Stimulated activated naive CD8-positive, alpha-beta T cell treated with anti-CD3 and anti-CD28 coated beads, Interleukin-15, Interleukin-2, amounts not matched to agents 100 U/mL and 50 U/mL, for 24 hours (primary cell): ENCODE results near the gene TSPAN5.

Experiments used
- ATAC-seq: fragments of 150-1000 bp; cut with Tn5 transposase; one replicate; pipeline ENCODE4 v1.10.0; 2021
- DNase-seq: peaks from one replicate; pipeline ENCODE4 v3.0.0; 2021

The TSPAN5 gene

DNA sequence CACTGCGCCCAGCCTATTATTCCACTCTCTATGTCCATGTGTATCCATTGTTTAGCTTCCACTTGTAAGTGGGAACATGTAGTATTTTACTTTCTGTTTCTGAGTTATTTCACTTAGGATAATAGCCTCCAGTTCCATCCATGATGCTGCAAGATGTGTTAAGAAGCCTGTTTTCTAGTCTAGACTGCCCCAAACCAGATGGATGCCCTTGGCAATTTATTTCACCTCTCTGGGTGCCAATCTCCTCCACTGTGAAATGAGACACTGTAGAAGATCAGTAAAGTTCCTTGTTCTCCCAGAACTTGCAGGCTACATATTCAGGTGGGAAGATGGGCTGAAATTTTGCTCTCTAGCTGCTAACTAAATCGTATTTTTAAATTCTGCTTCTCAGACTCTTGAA is 72.8 kb downstream of the TSPAN5 start:
- DNase-seq (no peak), ATAC-seq (no peak)

DNA sequence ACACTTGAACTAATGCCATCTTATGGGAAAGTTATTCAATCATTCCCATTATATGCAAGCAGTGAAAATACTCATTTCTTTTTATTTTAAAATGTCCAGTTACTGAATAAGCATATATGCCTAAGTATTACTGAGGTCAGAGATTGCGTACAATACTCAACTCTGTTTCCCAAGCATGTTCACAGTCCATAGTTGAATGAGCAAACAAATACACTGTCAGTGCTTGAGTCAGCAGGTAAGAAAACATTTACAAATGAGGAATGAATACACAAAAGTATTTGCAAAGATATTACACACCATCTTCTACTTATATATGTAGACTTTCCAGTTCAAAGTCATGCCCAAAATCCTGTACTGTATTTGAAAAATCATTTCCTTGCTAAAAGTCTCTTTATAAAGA is 74.1 kb downstream of the TSPAN5 start:
- ATAC-seq, result no peak
- DNase-seq, result no peak

DNA sequence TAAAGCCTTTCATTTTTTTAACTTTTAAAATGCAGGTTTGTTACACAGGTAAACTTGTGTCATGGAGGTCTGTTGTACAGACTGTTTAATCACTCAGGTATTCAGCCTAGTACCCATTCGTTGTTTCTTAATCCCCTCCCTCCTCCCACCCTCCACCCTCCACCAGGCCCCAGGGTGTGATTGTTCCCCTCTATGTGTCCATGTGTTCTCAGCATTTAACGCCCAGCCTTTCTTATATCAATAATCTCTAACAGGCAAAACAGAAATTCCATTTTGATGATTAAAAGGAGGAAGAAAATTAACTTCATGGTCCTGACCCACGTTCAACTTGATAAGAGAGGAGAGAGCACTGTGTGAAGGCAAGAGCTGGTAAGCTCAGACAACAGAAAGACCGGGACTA is 75.1 kb downstream of the TSPAN5 start:
- no peak for ATAC-seq
- DNase-seq, result no peak

DNA sequence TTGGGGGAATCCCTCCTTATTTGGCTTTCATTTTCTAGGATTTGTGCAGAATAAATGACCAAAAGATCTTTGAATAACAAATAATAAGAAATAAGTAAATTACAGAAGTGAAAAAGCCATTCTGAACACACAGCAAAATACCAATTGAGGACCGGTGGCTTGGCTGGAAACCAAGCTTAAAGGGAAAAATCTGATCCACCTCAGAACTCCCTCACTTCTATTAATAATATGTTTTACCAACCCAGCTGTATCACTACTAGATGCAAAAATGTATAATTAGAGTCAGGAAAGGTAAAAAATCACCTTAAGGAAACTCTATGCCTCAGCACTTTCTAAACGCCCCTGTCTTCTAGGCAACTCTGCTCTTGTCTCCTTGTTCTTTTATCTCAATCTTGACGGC is 77.3 kb downstream of the TSPAN5 start:
- ATAC-seq (no peak), DNase-seq (no peak)

DNA sequence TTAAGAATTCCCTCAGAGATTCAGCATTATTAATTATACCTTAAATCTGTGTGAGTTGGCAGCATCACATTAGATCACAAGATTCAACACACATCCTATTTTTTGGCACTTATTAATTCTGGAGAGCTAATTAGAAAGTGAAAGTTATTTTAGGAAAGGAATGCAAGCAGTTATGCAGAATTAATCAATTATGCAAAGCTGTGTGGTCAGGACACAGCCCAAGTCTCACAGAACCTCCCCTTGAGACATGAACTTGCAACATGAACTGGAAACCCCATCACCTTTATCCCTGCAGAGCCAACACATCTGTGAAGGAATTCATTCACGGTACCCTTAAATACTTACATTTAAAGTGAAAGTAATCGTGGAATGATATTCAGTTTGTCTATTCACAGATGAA is 80.5 kb downstream of the TSPAN5 start:
- DNase-seq (no peak), ATAC-seq (no peak)

DNA sequence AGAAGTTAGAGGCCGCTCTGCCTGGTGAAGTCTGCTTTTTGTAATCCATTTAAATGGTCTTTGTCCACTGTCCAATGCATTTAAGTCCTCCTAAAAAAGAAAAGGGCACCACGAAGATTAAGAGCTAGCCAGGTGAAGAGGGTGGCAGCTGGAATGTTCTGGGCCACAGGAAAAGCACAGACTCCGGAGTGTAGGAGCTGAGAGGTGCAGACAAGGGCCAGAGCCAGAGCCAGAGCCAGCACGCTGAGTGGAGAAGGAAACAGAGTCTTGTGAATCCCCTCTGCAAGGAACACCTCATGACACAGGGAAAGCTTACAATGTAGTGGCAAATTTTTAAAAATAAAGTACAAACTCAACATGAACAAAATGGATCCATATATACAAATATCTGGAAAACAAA is 83.6 kb downstream of the TSPAN5 start:
- ATAC-seq (no peak), DNase-seq (no peak)

DNA sequence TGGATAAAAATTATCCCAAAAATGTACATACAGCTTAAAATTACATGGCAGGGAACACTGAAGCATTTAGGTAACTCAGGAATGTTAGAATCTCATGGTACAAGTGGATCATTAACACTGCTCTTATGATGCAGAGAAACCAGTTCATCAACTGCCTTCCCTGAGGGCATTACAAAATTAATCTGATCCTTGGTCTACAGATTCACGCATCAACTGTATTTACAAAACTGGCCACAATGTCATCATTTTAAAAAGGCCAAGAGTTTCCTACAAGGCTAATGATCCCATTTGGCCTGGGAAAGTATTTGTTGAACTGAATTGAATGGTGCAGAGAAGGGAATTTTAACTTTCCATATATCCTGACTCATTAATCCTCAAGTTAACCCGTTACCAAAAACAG is 84.6 kb downstream of the TSPAN5 start:
- DNase-seq (no peak), ATAC-seq (no peak)

DNA sequence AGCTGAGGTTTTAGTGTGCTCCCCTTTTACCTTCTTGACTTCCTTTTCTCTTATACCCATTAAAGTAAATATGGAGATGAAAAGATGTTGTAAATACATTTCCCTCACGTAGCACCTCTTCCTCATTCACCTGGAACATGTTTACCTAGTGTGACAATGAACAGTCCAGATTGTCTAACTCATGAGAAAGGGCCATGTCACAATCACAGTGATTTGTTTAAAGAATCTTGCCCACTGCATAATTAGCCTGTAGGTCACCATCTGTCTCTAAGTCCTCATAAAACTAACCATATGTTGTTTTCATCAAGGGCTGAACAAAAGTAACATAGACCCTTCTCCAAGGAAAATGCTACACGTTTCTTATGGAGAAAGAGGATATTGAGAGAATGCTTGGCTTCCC is 85.7 kb downstream of the TSPAN5 start:
- no peak for DNase-seq
- no peak for ATAC-seq

DNA sequence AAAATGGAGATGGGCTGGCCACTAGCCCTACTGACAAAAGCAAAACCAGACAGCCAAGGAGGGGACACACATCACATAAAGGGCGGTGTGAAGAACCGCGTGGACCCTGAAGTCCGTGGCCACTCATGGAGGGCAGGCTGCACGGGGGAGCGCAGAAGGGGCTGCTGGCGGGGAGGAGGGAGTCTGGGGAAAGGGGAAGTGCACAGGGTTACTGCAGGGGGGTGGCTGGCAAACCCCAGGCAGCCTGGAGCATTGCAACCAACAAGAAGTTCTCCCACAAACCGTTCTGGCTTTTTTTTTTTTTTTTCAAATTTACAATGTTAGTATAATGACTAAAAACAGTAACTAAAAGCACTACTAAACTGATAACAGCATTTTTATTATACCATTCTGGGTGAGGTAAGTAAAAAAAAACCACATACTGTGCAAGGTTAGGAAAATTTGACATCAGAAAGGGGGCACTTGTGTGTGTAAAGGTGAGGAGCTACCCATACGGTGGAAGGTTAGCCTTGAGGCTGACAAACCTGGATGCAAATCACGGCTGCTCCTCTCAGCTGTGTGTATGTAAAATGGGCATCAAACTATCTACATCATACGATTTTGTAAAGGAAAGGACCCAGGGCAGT is 87.1 kb downstream of the TSPAN5 start:
- DNase-seq (peak; percentile 15), ATAC-seq (peak; percentile 64)

DNA sequence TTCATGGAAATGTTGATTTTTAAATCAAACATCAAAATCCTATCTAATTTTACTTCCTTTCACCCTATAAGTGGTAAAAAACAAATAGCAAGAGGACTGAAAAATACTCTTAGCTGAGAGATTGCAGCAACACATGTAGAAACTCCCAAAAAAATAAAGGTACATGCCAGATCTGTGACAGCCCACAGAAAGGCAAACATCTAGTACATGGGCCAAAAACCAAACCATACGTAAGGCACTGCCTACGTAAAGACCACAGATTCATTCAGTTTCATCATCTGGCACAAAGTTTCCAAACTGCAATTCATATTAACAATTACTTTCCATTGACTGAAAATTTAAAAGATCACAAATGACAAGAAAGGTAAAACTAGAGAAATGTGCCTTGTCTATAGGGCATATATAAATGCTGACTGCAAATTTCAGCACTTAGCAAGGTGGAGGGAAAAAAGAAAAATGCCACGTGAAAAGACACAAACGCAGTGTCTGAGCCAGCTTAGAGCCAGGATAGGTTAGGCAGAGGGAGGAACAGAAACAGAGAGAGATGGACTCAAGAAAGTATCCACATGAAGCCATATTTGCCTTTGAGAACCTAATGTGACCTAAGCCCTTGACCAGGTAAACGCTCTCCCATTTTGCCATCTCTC is 88.1 kb downstream of the TSPAN5 start:
- no peak for DNase-seq
- peak; percentile 75 for ATAC-seq

DNA sequence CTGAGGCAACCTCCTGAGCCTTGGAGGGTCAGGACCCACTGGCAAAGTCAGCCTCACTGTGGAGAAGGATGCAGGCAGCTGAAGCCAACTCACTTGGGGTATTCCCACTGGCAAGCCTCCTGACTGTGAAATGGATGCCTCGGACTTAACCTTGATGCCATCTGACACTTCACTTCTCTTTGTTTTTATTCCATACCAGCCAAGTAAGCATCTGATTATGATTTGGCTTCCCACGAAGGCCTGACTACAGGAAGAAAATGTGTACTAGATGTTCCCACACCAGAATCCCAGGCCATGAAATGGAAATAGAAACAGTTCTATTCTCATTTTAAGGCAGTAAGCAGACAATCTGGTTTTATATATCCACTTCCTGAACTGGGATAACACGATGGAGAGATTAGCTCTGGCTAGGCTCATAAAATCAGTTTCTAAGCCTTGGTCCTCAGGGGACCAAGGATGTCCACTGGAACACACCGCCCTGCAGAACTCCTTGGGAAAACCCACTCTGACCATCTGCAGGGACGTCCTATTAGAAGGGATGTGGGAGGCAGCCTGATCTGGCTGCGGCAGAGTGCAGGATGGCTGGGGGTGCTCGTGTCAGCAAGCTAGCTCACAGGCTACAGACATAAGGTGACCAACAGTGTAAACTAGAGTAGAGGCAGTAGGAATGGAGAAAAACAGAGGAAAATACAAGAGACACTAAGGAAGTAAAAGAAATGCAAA is 89.3 kb downstream of the TSPAN5 start:
- ATAC-seq (no peak), DNase-seq (no peak)

DNA sequence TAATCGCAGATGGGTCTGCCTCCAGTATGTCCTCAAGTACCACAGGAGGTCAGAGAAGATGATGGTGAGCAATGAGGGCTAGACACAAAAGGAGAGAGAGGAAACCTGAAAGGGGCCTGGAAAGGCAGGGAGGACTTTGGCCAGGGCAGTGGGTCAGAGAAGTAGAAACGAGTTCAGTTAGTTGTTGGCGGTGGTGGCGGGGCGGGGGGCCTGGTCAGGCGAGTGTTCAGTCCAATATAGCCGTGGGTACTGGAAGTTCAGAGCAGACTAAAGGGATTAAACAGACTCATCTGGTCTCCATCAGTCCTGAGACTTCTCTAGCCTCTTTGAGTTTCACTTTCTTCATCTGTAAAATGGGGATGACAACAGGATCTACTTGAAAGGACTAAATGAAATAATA is 90.8 kb downstream of the TSPAN5 start:
- DNase-seq, result no peak
- no peak for ATAC-seq

DNA sequence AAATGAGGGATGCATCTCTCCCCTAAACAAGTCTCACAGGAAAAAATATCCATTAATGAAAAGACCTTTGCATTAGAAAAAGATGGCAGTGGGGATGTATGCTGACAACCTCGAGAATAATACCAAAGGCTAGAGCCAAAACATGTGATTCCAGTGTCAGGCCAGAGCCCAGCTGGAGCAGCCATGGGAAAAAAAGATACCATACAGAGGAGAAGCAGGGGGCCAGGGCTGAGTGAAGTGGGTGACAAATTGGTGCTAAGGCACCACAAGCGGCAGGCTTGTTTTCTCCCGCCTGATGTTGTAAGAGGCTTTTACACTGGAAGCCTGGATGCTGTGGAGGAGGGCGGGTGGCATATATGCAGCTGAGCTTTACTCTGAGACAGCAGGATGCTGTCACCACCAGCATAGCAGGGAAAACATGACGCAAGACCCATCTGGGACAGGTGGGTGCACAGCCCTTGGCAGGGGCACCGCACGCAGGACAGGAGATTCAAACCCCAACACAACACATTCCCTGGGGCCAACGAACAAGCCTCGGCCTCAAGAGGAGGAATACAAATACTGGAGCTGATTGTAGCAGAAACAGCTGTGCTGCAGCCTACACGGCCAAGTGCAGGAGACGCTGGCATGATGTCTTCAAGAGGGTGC is 91.9 kb downstream of the TSPAN5 start:
- no peak for ATAC-seq
- no peak for DNase-seq

DNA sequence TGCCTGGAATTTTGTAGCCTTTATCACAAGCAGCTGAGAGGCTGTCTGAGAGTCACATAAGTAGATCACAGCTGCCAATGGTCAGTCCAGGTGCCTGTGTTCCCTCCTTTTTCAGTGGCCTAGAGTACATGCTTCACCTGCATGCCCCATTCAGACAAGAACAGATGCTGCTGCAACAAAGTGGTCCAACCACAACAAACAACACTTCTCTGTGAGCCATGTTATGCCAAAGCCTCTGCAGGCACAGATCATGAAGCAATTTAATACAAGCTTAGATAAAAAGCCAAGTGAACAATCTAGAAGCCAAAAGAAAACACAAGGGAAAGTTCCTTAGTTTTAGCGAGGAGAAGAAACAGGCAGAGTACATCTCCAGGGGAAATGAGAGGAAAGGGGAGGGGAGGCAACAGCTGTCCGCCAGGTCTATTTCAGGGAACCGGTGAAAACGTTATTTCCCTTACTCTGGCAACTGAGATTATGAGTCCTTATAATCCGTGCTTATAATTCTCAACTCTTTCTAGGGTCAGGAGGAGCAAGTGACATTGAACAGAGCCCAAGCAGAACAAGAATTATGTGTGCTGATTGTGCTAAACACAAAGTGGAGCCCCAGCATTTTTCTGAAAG is 92.6 kb downstream of the TSPAN5 start:
- no peak for DNase-seq
- ATAC-seq, result no peak

DNA sequence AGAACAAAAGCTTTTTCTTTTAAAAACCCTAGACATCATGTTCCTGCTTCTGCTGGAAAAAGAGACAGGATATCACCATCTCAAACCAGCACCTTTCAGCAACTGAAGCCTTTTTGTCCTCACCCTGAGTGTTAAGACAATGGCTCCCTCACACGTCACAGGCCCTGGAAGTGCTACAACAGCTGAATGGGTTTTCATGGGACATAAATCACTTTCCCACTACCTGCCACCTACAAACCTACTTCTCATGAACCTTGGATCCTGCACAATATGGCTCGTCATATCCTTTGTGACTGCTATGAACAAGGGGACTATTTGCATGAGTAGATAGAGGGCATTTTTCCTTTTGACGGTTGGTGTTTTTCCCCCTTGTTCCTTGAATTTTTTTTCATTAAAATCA is 93.6 kb downstream of the TSPAN5 start:
- no peak for DNase-seq
- ATAC-seq, result no peak

DNA sequence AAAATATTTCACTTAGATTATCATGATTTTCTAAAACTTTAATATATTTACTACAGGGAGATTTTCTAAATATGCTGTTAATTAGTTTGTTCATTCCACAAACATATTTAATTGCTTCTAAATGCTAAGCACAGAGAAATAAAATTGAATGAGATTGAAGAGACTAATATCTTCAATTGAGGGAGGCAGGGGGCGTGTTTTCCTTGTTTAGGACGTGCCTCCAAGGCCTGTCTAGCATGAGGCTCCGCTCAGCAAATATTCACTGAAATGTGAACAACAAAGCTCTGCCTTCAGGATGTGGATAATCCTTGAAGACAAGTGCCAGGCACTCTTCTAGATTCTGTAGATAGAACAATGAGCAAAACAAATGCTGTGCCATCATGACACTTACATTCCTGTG is 98.1 kb downstream of the TSPAN5 start:
- DNase-seq (no peak), ATAC-seq (no peak)

DNA sequence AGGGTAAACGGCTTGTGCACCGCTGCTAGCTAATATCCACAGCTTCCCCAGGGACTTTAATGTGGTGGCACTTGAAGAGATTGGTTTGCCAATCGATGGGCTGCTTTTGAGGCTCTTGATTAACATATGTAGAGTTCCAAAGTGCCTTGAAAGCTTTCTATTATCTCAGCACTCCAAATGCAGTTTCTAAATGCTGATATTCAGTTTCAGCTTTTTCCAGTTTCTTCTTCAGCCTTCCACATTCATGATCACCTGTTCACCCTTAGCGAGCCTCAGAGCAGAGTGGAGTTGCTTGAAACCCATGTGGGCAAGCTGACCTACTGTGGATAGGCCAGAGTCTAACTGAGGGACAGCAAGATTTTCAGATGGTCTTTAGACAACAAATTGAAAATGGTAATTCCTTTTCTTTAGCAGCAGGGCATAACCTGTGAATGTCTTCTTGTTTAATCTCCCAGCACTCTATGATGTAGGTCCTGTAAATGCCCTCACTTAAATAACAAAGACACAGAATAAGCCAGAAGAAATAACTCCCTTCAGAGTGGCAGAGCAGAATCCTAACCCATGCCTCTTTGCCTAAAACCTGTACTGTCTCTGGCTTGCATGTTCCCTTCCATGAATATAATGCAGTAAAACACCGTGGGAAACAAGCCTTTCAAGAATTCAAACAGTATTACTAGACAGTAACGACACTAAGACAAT is 99.8 kb downstream of the TSPAN5 start:
- ATAC-seq (no peak), DNase-seq (no peak)

DNA sequence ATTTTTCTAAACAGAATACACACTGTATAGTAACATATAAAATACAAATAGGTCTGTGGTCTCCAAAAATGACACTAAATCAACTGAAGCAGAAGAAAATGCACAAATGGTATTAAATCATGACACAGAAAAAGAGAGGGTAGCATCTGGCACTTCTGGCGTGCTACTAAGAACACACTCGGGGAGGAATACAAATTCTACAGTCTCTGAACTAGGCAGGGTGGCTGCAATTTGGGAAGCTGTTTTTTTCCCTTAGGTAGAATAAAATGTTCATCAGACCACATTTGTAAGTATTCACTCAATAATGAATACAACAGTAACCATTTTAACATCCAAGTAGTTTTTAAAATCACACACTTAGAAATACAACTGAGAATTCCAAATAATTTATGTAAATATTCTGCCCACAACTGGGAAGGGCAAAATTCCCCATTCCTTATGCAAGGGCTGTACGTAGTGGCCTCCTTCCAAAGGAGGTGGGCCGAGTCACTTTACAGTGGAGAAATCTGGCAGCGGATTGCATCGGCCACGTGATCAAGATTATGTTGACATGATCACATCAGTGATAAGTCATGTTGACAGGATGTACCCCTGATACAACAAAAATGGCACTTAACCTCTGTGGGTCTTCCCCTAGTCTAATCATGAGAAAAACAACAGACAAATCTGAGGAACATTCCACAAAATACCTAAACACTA is 101.1 kb downstream of the TSPAN5 start:
- DNase-seq, result no peak
- no peak for ATAC-seq

DNA sequence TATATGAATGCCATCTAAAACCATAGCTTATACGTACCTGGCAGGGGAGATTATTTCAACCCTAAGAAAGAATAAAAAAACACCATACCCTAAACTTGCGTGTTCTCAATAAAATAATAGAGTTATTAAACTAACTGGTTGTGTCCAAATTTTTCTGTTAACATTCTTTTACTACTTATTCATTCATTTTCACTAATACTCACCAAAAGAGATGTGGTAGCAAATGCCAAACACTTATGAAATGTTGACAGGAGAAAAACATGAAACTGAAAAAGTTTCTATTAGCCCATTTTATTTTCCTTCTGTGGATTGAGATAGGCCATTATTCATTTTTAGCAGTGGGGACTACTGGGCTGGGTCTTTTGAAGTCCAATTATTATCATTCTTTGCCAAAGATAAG is 102.0 kb downstream of the TSPAN5 start:
- ATAC-seq (no peak), DNase-seq (no peak)

DNA sequence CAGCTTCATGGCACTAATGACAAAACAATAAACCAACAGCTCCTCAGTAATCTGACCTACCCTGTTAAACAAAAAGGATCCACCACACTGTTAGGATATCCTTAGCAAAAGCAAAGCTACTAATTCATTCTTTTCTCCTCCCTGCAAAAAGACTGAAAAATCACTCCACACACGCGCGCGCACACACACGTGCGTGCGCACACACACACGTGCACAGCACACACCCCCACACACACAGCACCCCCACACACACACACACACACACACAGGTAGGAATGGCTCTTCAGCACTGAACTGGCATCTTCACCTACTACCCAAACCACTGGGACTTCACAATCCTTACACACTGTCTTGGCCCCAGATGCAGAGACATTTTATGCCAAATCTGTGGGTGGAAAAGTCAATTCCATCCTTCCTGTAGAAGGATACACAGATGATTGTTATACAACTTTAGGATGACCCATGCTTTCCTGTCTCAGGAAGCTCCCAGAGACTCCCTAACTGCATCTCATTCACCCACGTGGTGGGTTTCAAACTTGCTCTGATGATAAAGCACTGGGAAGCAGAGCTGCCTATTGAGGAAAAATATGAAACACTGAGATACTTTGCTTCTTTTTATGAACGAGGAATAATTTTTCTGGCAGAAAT is 102.5 kb downstream of the TSPAN5 start:
- ATAC-seq (no peak), DNase-seq (no peak)
